Measurements from ENCODE around the gene CACNA2D4.

GRCh38 chr12:1907652-1908611 is 10.5 kb downstream of the CACNA2D4 start:
- TF ChIP-seq CTCF (IDR thresholded peaks at IDR 0.05 in 2 of 3, conservative IDR thresholded peaks at IDR 0.05 in 1 of 3; ENCODE audit: borderline replicate concordance in 1 of 3, insufficient read depth in 1 of 3, low read depth in 2 of 3, low read length in 2 of 3): no peak
- TF ChIP-seq RAD21 (IDR thresholded peaks at IDR 0.05; ENCODE audit: low read depth): no peak
- no peak for TF ChIP-seq POLR2AphosphoS5 (IDR thresholded peaks at IDR 0.05; ENCODE audit: low read depth, low read length)
- no peak for TF ChIP-seq REST (IDR thresholded peaks at IDR 0.05; ENCODE audit: low read depth)
- no peak for TF ChIP-seq EZH2 (IDR thresholded peaks at IDR 0.05)
